IMR-90 (cell line): ENCODE measurements around the gene HNRNPM. TPM values are rescaled to one million over a fixed set of nuclear protein-coding genes. Genes with fewer than 3 reads are reported as not detected.

Source experiments
- ATAC-seq: fragments of 200-7000 bp; cut with Tn5 transposase; 2 replicates; pipeline ENCODE4 v1.9.1; 2020; ENCODE audit warnings: low read depth, mild to moderate bottlenecking, moderate library complexity
- BruUV-seq: library from RNA; stranded (reverse); fragments of 400-500 nt; replicated peaks from 2 replicates; lab custom pipeline; 2021; lab: Mats Ljungman, UMichigan
- CTCF ChIA-PET: fragments of 300-600 bp; formaldehyde crosslinking; extraction: SDS; loops from one replicate; lab custom pipeline; 2021; ENCODE audit warnings: antibody characterized with exemption; lab: Yijun Ruan, JAX
- POLR2A ChIA-PET: fragments of 300-600 bp; sonication (Branson Sonifier 250); formaldehyde crosslinking; loops from one replicate; lab custom pipeline; 2022; ENCODE audit warnings: antibody characterized with exemption; ENCODE audit not compliant: unreplicated experiment; lab: Charles Lee
- DNase-seq: peaks from one replicate; pipeline ENCODE4 v3.0.0; 2013
- H2AFZ ChIP-seq: replicated peaks from 2 replicates; pipeline ENCODE3; 2013; ENCODE audit warnings: low read length, mild to moderate bottlenecking; ENCODE audit not compliant: poor library complexity
- H2AK5ac ChIP-seq: 2 replicates; pipeline ENCODE4 v1.6.1; 2013; ENCODE audit warnings: low read depth, low read length, inconsistent platforms
- H2AK9ac ChIP-seq: replicated peaks from 2 replicates; pipeline ENCODE3; 2013; ENCODE audit warnings: mild to moderate bottlenecking, low read depth, low read length, moderate library complexity; ENCODE audit not compliant: poor library complexity
- H2BK120ac ChIP-seq: 2 replicates; pipeline ENCODE4 v1.6.1; 2013; ENCODE audit warnings: low read depth, low read length, inconsistent platforms
- H2BK15ac ChIP-seq: 3 replicates; pipeline ENCODE4 v1.6.1; 2013; ENCODE audit warnings: low read depth, low read length, inconsistent platforms
- H2BK20ac ChIP-seq: 2 replicates; pipeline ENCODE4 v1.6.1; 2013; ENCODE audit warnings: low read depth, mild to moderate bottlenecking, inconsistent platforms, low read length, moderate library complexity
- H2BK5ac ChIP-seq: 2 replicates; pipeline ENCODE4 v1.6.1; 2013; ENCODE audit warnings: mild to moderate bottlenecking, low read depth, low read length, inconsistent platforms; ENCODE audit not compliant: poor library complexity, severe bottlenecking
- H3K14ac ChIP-seq: replicated peaks from 2 replicates; pipeline ENCODE4 v1.6.1; 2013; ENCODE audit warnings: low read depth, low read length, inconsistent platforms
- H3K18ac ChIP-seq: 2 replicates; pipeline ENCODE4 v1.6.1; 2013; ENCODE audit warnings: low read depth, low read length, control low read depth
- H3K23ac ChIP-seq: 2 replicates; pipeline ENCODE4 v1.6.1; 2013; ENCODE audit warnings: low read depth, low read length, inconsistent platforms
- H3K27ac ChIP-seq: 2 replicates; pipeline ENCODE4 v1.5.1; 2013; ENCODE audit warnings: mild to moderate bottlenecking, control low read depth, low read length; ENCODE audit not compliant: insufficient read depth
- H3K27me3 ChIP-seq: 2 replicates; pipeline ENCODE4 v1.6.1; 2013; ENCODE audit warnings: low read length; ENCODE audit not compliant: control insufficient read depth, insufficient read depth
- H3K36me3 ChIP-seq: 2 replicates; pipeline ENCODE4 v1.6.1; 2013; ENCODE audit warnings: low read length, mixed read lengths; ENCODE audit not compliant: control insufficient read depth, insufficient read depth
- H3K4ac ChIP-seq: 2 replicates; pipeline ENCODE4 v1.6.1; 2013; ENCODE audit warnings: low read depth, low read length, inconsistent platforms
- H3K4me1 ChIP-seq: 2 replicates; pipeline ENCODE4 v1.6.1; 2013; ENCODE audit warnings: low read length, mixed read lengths; ENCODE audit not compliant: control insufficient read depth, insufficient read depth
- H3K4me2 ChIP-seq: 2 replicates; pipeline ENCODE4 v1.6.1; 2013; ENCODE audit warnings: low read depth, mild to moderate bottlenecking, control low read depth, low read length, moderate library complexity
- H3K4me3 ChIP-seq: 2 replicates; pipeline ENCODE4 v1.5.1; 2013; ENCODE audit warnings: low read depth, mild to moderate bottlenecking, control low read depth, low read length, moderate library complexity; ENCODE audit not compliant: insufficient read depth
- H3K56ac ChIP-seq: 2 replicates; pipeline ENCODE4 v1.6.1; 2013; ENCODE audit warnings: low read length, inconsistent platforms; ENCODE audit not compliant: insufficient read depth; ENCODE audit errors: extremely low read depth
- H3K79me1 ChIP-seq, 2 experiments: 2 replicates each; pipeline ENCODE4 v1.6.1; 2013; ENCODE audit warnings: low read length in 2 of 2, inconsistent platforms in 1 of 2, low read depth in 1 of 2
- H3K9ac ChIP-seq: 2 replicates; pipeline ENCODE4 v1.6.1; 2013; ENCODE audit warnings: low read depth, low read length, control low read depth
- H3K9me1 ChIP-seq: 2 replicates; pipeline ENCODE4 v1.6.1; 2013; ENCODE audit warnings: low read length, inconsistent platforms; ENCODE audit not compliant: insufficient read depth
- H3K9me3 ChIP-seq: 2 replicates; pipeline ENCODE4 v1.6.1; 2013; ENCODE audit warnings: low read length; ENCODE audit not compliant: control insufficient read depth, insufficient read depth
- H4K20me1 ChIP-seq: 2 replicates; pipeline ENCODE4 v1.6.1; 2013; ENCODE audit warnings: low read length, inconsistent platforms; ENCODE audit not compliant: insufficient read depth
- H4K5ac ChIP-seq: 2 replicates; pipeline ENCODE4 v1.6.1; 2013; ENCODE audit warnings: mild to moderate bottlenecking, low read depth, low read length, control low read depth
- H4K8ac ChIP-seq, 2 experiments: 2 replicates each; pipeline ENCODE4 v1.6.1; 2013; ENCODE audit warnings: low read depth in 2 of 2, low read length in 2 of 2, control low read depth in 1 of 2, inconsistent platforms in 1 of 2
- H4K91ac ChIP-seq: 2 replicates; pipeline ENCODE4 v1.6.1; 2013; ENCODE audit warnings: low read depth, low read length, inconsistent platforms; ENCODE audit not compliant: insufficient read depth
- BHLHE40 ChIP-seq: fragments of 150-350 bp; IDR thresholded peaks from 2 replicates; pipeline ENCODE4 v1.6.1; 2016; ENCODE audit warnings: mild to moderate bottlenecking, low read depth, low read length
- FOS ChIP-seq: fragments of 150-350 bp; IDR thresholded peaks from 2 replicates; pipeline ENCODE4 v1.6.1; 2016; ENCODE audit warnings: low read depth, low read length
- MAFK ChIP-seq: IDR thresholded peaks from 2 replicates; pipeline ENCODE4 v1.6.1; 2012; ENCODE audit warnings: low read depth, low read length, improper control_type of control experiment
- RFX5 ChIP-seq: IDR thresholded peaks from 2 replicates; pipeline ENCODE4 v1.8.0; 2012; ENCODE audit warnings: low read depth, mild to moderate bottlenecking, low read length, moderate library complexity
- WGBS, 2 experiments: methylation state at CpG; one replicate each; pipeline versions ENCODE4 v1.1.5 to v1.1.7; 2013; ENCODE audit warnings: missing lambda C conversion rate in 2 of 2; ENCODE audit not compliant: insufficient read length in 1 of 2; ENCODE audit errors: extremely low coverage in 2 of 2; 5-methylcytosine and 5-hydroxymethylcytosine counted together
- dilution Hi-C: fragments of 300-500 bp; cut with HindIII; formaldehyde crosslinking; loops from one replicate; pipeline ENCODE4 v1.14.3; 2018; ENCODE audit warnings: low sequenced_read_pairs; ENCODE audit not compliant: unreplicated experiment
- in situ Hi-C: fragments of 300-500 bp; cut with MboI; formaldehyde crosslinking; loops from 3 replicates; pipeline ENCODE4 v1.14.3; 2019; ENCODE audit warnings: low sequenced_read_pairs, inconsistent platforms, mixed read lengths
- intact Hi-C: fragments of 100-400 bp; cut with micrococcal nuclease; formaldehyde crosslinking; loops from 2 replicates; pipeline ENCODE4 v1.10.0; 2022
- polyA plus RNA-seq, 3 experiments: library from polyadenylated mRNA; depleted of rRNA; stranded (reverse); fragments of >200 nt; gene quantifications; 2 replicates each; pipeline ENCODE4 v1.2.3, GENCODE V29; 2012; ENCODE audit warnings: low replicate concordance in 1 of 3
- total RNA-seq: library from RNA; depleted of rRNA; stranded (reverse); fragments of >200 nt; gene quantifications from 2 replicates; pipeline ENCODE4 v1.2.3, GENCODE V29; 2012
- TF ChIP-seq, protein P1 (sequence below): conservative IDR thresholded peaks from 2 replicates; pipeline ENCODE4 v1.5.1; 2012; ENCODE audit warnings: mild to moderate bottlenecking, low read depth, low read length, improper control_type of control experiment

The HNRNPM gene
- total and polyA plus RNA-seq, 2 of the 4 experiments (the other 2 are of a cell fraction) = 75.6 to 197 TPM

GRCh38 chr19:8396563-8397203 lies 48.1 kb upstream of the HNRNPM start (continued):
- TF ChIP-seq FOS = no peak

GRCh38 chr19:8397271-8397670 lies 47.5 kb upstream of the HNRNPM start:
- H3K4me3 ChIP-seq = no peak overlapping the region

More at GRCh38 chr19:8397271-8397670, 47.5 kb upstream of the HNRNPM start:
- H3K27ac ChIP-seq = no peak overlapping the region
- H3K4me1 ChIP-seq = peaks cover 11% of the 10 kb centered on the region
- DNase-seq (no peak), ATAC-seq (no peak; the same call in 1 of the 2 replicates)
- no peak overlapping the region for H3K18ac ChIP-seq
- H2BK5ac ChIP-seq = no peak overlapping the region
- H3K79me1 ChIP-seq = peaks cover 40 to 73% of the 10 kb centered on the region in 2 experiments
- H3K9me3 ChIP-seq = no peaks in the 10 kb centered on the region
- H4K8ac ChIP-seq = no peak overlapping the region
- no peak overlapping the region for H2BK15ac ChIP-seq
- ChIA-PET CTCF (no interaction called here), POLR2A (no interaction called here)
- no TSS peak for BruUV-seq
- no peaks in the 10 kb centered on the region for H3K27me3 ChIP-seq
- H2AK9ac ChIP-seq = peak overlapping the region; percentile 58
- no peak overlapping the region for H3K23ac ChIP-seq
- no peak overlapping the region for H3K4me2 ChIP-seq
- H3K9me1 ChIP-seq = peaks cover 27% of the 10 kb centered on the region
- peaks cover 73% of the 10 kb centered on the region for H4K20me1 ChIP-seq
- no peak overlapping the region for H3K56ac ChIP-seq
- no peak overlapping the region for H2AFZ ChIP-seq
- dilution Hi-C loops (no loop called here), intact Hi-C loops (no loop called here), in situ Hi-C loops (loop anchor here (5.0 kb wide), 1 partner anchor 40 kb away; no protein-coding TSS in a partner anchor)
- H3K4ac ChIP-seq = no peak overlapping the region
- 0 out of 2 replicates have a peak overlapping the region, but pooled peaks have one; percentile 29 for H3K14ac ChIP-seq
- H4K91ac ChIP-seq = peak overlapping the region; percentile 15; the same call in 1 of the 2 replicates
- no peak for TF ChIP-seq RFX5
- TF ChIP-seq, protein P1, sequence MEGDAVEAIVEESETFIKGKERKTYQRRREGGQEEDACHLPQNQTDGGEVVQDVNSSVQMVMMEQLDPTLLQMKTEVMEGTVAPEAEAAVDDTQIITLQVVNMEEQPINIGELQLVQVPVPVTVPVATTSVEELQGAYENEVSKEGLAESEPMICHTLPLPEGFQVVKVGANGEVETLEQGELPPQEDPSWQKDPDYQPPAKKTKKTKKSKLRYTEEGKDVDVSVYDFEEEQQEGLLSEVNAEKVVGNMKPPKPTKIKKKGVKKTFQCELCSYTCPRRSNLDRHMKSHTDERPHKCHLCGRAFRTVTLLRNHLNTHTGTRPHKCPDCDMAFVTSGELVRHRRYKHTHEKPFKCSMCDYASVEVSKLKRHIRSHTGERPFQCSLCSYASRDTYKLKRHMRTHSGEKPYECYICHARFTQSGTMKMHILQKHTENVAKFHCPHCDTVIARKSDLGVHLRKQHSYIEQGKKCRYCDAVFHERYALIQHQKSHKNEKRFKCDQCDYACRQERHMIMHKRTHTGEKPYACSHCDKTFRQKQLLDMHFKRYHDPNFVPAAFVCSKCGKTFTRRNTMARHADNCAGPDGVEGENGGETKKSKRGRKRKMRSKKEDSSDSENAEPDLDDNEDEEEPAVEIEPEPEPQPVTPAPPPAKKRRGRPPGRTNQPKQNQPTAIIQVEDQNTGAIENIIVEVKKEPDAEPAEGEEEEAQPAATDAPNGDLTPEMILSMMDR = no peak
- no peak for TF ChIP-seq BHLHE40
- TF ChIP-seq MAFK = no peak
- WGBS, 2 experiments = 75% methylated on average over 2 of the region's 7 CpGs; no CpG with 5 or more reads in 1 of the 2 experiments
- no peak overlapping the region for H3K9ac ChIP-seq
- H4K5ac ChIP-seq = no peak overlapping the region
- no peak overlapping the region for H2BK120ac ChIP-seq
- no peak overlapping the region for H2BK20ac ChIP-seq
- H3K36me3 ChIP-seq = peaks cover 14% of the 10 kb centered on the region
- H2AK5ac ChIP-seq = peak overlapping the region; percentile 69
